ENCODE results near the gene MPZL1.
A peak's percentile ranks its signal among the peaks of the same experiment; 100 is the strongest.
"Not testable (repeated sequence)": the region's sequence is repeated elsewhere in the genome, so short reads cannot be mapped to it uniquely, and the experiment has no call there.

The MPZL1 gene

GRCh38 chr1:167716000-167716271, 5.8 kb upstream of the MPZL1 start:
- Histone ChIP-seq H3K4me1 (ENCODE audit: insufficient read depth, low read length) (peaks cover 8% of the 10 kb centered on the region), H3K4me3 (ENCODE audit: low read length) (peak overlapping the region; percentile 76), H2AFZ (ENCODE audit: low read depth, low read length) (peak overlapping the region; percentile 98), H3K9me3 (ENCODE audit: low read length) (no peaks in the 10 kb centered on the region), H3K27me3 (ENCODE audit: insufficient read depth, low read length) (peaks cover 5% of the 10 kb centered on the region), H3K36me3 (ENCODE audit: insufficient read depth, low read length) (no peaks in the 10 kb centered on the region)

GRCh38 chr1:167717351-167717750, 4.4 kb upstream of the MPZL1 start:
- H3K4me1 ChIP-seq (ENCODE audit: insufficient read depth, low read length): peaks cover 9% of the 10 kb centered on the region
- H3K4me3 ChIP-seq (ENCODE audit: low read length): no peak overlapping the region
- no peaks in the 10 kb centered on the region for H3K36me3 ChIP-seq (ENCODE audit: insufficient read depth, low read length)

GRCh38 chr1:167718914-167719691, 2.7 kb upstream of the MPZL1 start:
- Histone ChIP-seq H3K4me1 (ENCODE audit: insufficient read depth, low read length) (peaks cover 20% of the 10 kb centered on the region), H3K4me3 (ENCODE audit: low read length) (no peak overlapping the region), H2AFZ (ENCODE audit: low read depth, low read length) (no peak overlapping the region), H3K9me3 (ENCODE audit: low read length) (no peaks in the 10 kb centered on the region), H3K27me3 (ENCODE audit: insufficient read depth, low read length) (no peaks in the 10 kb centered on the region), H3K36me3 (ENCODE audit: insufficient read depth, low read length) (no peaks in the 10 kb centered on the region)

More at GRCh38 chr1:167717351-167717750, 4.4 kb upstream of the MPZL1 start:
- Histone ChIP-seq H3K9me3 (ENCODE audit: low read length) (no peaks in the 10 kb centered on the region), H3K27me3 (ENCODE audit: insufficient read depth, low read length) (no peaks in the 10 kb centered on the region), H2AFZ (ENCODE audit: low read depth, low read length) (no peak overlapping the region)

GRCh38 chr1:167719715-167720421, 1.9 kb upstream of the MPZL1 start:
- not testable (repeated sequence) for H3K4me3 ChIP-seq (ENCODE audit: low read length)

GRCh38 chr1:167720965-167721616, 691 bp upstream of the MPZL1 start:
- Histone ChIP-seq H3K9me3 (ENCODE audit: low read length) (no peaks in the 10 kb centered on the region), H3K4me3 (ENCODE audit: low read length) (peak overlapping the region; percentile 92), H2AFZ (ENCODE audit: low read depth, low read length) (peak overlapping the region; percentile 95), H3K27me3 (ENCODE audit: insufficient read depth, low read length) (no peaks in the 10 kb centered on the region), H3K4me1 (ENCODE audit: insufficient read depth, low read length) (peaks cover 27% of the 10 kb centered on the region), H3K36me3 (ENCODE audit: insufficient read depth, low read length) (no peaks in the 10 kb centered on the region)

More at GRCh38 chr1:167719715-167720421, 1.9 kb upstream of the MPZL1 start:
- peaks cover 24% of the 10 kb centered on the region for H3K4me1 ChIP-seq (ENCODE audit: insufficient read depth, low read length)
- H3K36me3 ChIP-seq (ENCODE audit: insufficient read depth, low read length); H3K27me3 ChIP-seq (ENCODE audit: insufficient read depth, low read length); H3K9me3 ChIP-seq (ENCODE audit: low read length); H2AFZ ChIP-seq (ENCODE audit: low read depth, low read length): not testable (repeated sequence)

GRCh38 chr1:167722152-167722869, 529 bp downstream of the MPZL1 start:
- H3K4me1 ChIP-seq (ENCODE audit: insufficient read depth, low read length): peaks cover 28% of the 10 kb centered on the region
- peak overlapping the region; percentile 92 for H3K4me3 ChIP-seq (ENCODE audit: low read length)
- H3K9me3 ChIP-seq (ENCODE audit: low read length): no peaks in the 10 kb centered on the region
- no peaks in the 10 kb centered on the region for H3K36me3 ChIP-seq (ENCODE audit: insufficient read depth, low read length)
- no peaks in the 10 kb centered on the region for H3K27me3 ChIP-seq (ENCODE audit: insufficient read depth, low read length)
- H2AFZ ChIP-seq (ENCODE audit: low read depth, low read length): peak overlapping the region; percentile 95

GRCh38 chr1:167722870-167723251, 1.1 kb downstream of the MPZL1 start:
- peak overlapping the region; percentile 92 for H3K4me3 ChIP-seq (ENCODE audit: low read length)
- H2AFZ ChIP-seq (ENCODE audit: low read depth, low read length): peak overlapping the region; percentile 95
- H3K27me3 ChIP-seq (ENCODE audit: insufficient read depth, low read length): no peaks in the 10 kb centered on the region
- no peaks in the 10 kb centered on the region for H3K36me3 ChIP-seq (ENCODE audit: insufficient read depth, low read length)
- H3K9me3 ChIP-seq (ENCODE audit: low read length): no peaks in the 10 kb centered on the region
- peaks cover 28% of the 10 kb centered on the region for H3K4me1 ChIP-seq (ENCODE audit: insufficient read depth, low read length)

GRCh38 chr1:167723707-167724323, 2.0 kb downstream of the MPZL1 start:
- no peaks in the 10 kb centered on the region for H3K36me3 ChIP-seq (ENCODE audit: insufficient read depth, low read length)
- no peaks in the 10 kb centered on the region for H3K27me3 ChIP-seq (ENCODE audit: insufficient read depth, low read length)
- no peaks in the 10 kb centered on the region for H3K9me3 ChIP-seq (ENCODE audit: low read length)
- H2AFZ ChIP-seq (ENCODE audit: low read depth, low read length): no peak overlapping the region
- H3K4me3 ChIP-seq (ENCODE audit: low read length): peak overlapping the region; percentile 92
- H3K4me1 ChIP-seq (ENCODE audit: insufficient read depth, low read length): peaks cover 28% of the 10 kb centered on the region

GRCh38 chr1:167726008-167726407, 4.2 kb downstream of the MPZL1 start:
- no peaks in the 10 kb centered on the region for H3K27me3 ChIP-seq (ENCODE audit: insufficient read depth, low read length)
- no peak overlapping the region for H3K4me3 ChIP-seq (ENCODE audit: low read length)
- no peak overlapping the region for H2AFZ ChIP-seq (ENCODE audit: low read depth, low read length)
- H3K9me3 ChIP-seq (ENCODE audit: low read length): no peaks in the 10 kb centered on the region
- H3K36me3 ChIP-seq (ENCODE audit: insufficient read depth, low read length): peaks cover 4% of the 10 kb centered on the region
- H3K4me1 ChIP-seq (ENCODE audit: insufficient read depth, low read length): peaks cover 25% of the 10 kb centered on the region

GRCh38 chr1:167728818-167729410, 7.1 kb downstream of the MPZL1 start:
- no peaks in the 10 kb centered on the region for H3K9me3 ChIP-seq (ENCODE audit: low read length)
- H3K4me1 ChIP-seq (ENCODE audit: insufficient read depth, low read length): peaks cover 9% of the 10 kb centered on the region
- no peak overlapping the region for H2AFZ ChIP-seq (ENCODE audit: low read depth, low read length)
- no peak overlapping the region for H3K4me3 ChIP-seq (ENCODE audit: low read length)
- peaks cover 12% of the 10 kb centered on the region for H3K36me3 ChIP-seq (ENCODE audit: insufficient read depth, low read length)
- H3K27me3 ChIP-seq (ENCODE audit: insufficient read depth, low read length): no peaks in the 10 kb centered on the region

- H3K4me1 ChIP-seq (ENCODE audit: insufficient read depth, low read length): no peaks in the 10 kb centered on the region
- no peaks in the 10 kb centered on the region for H3K27me3 ChIP-seq (ENCODE audit: insufficient read depth, low read length)
- H3K4me3 ChIP-seq (ENCODE audit: low read length): no peak overlapping the region
- H2AFZ ChIP-seq (ENCODE audit: low read depth, low read length): no peak overlapping the region
- H3K36me3 ChIP-seq (ENCODE audit: insufficient read depth, low read length): peaks cover 12% of the 10 kb centered on the region
- H3K9me3 ChIP-seq (ENCODE audit: low read length): peaks cover 7% of the 10 kb centered on the region
Observed at GRCh38 chr1:167734227-167734626, 12.4 kb downstream of the MPZL1 start.

GRCh38 chr1:167734841-167735240, 13.1 kb downstream of the MPZL1 start:
- Histone ChIP-seq H3K4me1 (ENCODE audit: insufficient read depth, low read length) (no peaks in the 10 kb centered on the region), H3K36me3 (ENCODE audit: insufficient read depth, low read length) (peaks cover 12% of the 10 kb centered on the region), H3K9me3 (ENCODE audit: low read length) (peaks cover 7% of the 10 kb centered on the region), H3K4me3 (ENCODE audit: low read length) (no peak overlapping the region), H3K27me3 (ENCODE audit: insufficient read depth, low read length) (no peaks in the 10 kb centered on the region), H2AFZ (ENCODE audit: low read depth, low read length) (no peak overlapping the region)
